ENCODE results near the gene NFATC2.
"Not testable (repeated sequence)": the region's sequence is repeated elsewhere in the genome, so short reads cannot be mapped to it uniquely, and the experiment has no call there.

Gene NFATC2

DNA sequence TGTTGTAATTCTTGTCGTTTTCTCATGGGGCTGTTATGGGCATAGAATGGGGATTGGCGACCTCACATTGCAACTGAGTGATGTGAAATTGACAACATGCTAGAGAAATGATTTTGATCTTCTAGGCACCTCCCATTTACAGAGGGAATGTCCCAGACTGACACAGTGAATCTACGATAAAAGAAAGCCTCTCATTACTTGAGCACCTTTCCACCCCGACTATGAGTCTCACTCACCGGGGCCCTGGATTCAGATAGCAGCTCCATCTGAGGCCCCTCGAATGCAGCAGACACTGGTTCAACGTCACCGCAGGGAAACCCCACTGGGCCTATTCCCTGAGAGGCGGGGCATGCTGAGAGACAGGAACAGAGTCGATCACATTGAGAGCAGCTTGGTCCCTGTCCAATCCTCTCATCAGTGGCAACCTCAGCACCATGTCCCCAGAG, 49.1 kb downstream of the NFATC2 start:
- FAIRE-seq, result no peak

DNA sequence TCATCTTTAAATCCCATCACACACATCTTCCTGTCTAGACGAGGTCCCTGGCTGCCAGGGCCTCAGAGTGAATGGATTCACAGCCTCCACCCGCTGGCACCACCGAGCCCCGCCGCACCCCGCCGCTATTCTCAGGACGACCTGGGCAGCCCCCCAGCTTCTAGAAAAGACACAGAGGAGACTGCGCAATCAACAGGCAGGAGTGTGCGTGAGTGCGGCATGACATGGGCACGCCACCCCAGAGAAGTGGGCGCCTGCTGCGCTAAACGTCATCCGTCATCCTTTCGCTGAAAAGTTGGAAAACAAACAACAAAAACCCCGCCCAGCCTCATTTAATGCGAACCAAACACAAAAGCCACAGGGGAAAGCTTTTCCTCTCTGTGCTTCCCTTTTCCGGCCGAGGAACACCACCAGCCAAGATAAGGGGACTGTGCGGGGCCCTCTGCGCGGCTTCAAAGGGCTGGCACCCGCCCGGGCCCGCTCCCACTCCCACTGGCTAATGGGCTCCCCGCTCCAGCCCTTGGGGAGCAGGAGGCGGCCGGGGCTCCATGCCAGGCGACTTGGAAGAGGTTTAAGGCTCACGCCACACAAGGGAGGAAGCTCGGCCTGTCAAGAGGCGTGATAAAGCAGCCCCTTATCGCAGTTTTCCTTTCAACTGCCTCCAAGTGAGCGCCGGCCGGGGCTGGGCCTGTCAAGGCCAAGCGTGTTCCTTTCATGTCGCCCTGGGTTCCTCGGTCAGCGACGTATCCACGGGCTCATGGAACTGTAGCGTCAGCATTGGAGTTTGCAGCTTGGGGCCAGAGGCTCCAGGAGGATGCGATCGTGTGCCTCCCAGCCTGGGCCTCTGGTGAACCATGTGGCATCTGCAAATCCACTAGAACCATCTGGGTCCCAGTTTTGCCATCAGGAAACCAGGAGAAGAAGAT, 50.1 kb downstream of the NFATC2 start:
- no peak for FAIRE-seq

DNA sequence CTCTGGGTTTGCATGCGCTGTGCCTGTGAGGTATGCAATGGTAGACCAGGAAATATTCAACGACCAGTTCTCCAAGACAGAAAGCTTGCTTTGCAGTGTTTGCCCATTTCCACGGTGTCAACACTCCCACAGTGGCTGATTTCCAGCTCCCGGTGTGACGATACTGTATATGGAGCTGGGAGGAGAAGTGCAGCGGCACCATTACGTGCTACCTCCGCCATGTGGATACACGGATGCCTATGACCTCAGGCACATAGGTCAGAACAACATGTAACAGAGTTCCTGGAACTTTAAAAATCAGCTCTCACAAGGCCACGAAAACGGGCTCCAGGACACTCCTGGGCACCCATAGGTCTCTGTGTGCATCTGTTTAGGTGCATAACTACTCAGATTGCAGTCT, 51.1 kb downstream of the NFATC2 start:
- no peak for FAIRE-seq

DNA sequence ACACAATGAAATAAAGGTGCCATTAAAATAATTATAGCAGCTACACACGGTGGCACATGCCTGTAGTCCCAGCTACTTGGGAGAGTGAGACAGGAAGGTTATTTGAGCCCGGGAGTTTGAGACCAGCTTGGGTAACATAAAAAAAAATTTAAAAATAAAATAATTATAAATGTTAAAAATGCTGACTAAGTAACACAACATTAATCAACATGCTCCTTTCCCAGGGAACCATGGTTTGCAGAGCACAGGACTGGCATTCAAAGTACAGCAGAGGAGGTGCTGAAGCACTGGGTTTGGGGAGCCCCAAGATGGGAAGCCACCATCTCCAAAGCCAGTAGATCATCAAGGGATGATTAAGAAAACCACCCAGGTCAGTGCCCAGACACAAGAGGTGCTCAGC, 51.9 kb downstream of the NFATC2 start:
- no peak for FAIRE-seq

DNA sequence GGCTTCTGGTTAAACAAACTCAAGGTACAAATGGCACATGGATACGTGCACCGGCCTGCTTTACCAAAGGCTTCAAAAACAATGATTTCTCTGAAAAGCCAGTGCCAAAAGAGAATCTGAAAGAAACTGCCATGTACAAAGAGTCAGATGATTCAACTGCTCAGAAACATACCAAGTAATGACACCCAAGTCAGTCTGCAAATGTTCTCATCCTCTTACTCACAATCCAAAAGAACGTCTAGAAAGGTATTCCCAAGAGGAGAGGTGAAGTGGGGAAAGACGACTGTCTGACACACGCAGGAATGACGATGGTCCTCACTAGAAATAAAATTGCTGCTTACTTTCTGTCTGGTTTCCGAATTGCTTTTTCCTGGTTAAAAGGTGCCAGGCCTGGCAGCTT, 52.9 kb downstream of the NFATC2 start:
- no peak for FAIRE-seq

DNA sequence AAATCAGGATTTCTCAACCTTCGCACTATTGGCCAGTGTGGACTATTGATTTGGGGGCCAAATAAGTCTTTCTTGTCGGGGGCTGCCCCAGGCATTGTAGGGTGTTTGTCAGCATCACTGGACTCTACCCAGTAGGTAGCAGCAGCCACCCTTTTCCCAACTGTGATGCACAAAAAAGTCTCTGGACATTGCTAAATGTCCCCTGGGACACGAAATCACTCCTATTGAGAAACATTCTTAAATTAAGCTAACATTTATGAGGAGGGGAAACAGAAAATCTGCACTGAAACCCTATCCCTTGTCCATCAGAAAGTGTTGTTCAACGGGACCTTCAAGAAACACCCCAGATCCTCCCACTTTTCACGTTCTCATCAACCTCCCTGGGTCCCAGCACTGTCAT, 54.2 kb downstream of the NFATC2 start:
- FAIRE-seq, result no peak

DNA sequence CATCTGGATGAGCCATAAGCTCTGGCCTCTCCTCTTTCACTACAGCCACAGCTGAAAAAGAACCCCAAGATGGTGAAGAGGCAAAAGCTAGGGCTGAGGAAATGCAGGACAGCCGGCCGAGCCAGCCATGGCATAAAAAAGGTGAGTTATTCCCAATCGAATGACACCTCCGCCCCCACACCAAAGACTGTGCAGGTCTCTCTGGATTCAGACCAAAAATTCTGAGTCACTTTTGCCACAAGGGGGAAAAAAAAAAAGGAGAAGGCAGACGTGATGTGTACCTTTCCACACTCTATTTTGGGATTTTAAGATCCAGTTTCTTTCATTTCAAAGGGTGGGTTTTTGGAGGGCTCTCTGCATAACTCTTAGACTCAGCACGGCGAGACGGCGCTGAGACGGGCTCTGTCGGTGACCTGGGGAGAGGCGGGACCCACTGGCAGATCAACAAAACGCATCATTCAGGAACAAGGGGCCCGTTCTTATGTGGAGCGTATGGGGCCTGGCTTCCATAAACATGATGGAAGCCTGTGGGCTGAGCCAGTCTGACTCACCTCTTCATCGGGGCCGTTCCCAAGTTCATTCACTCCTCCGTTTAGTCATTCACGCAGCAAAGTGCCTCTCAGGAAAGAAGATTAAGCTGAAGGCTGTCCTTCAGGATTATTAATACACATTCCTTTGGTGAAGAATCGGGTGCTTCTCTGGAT, 54.8 kb downstream of the NFATC2 start:
- FAIRE-seq, result no peak

DNA sequence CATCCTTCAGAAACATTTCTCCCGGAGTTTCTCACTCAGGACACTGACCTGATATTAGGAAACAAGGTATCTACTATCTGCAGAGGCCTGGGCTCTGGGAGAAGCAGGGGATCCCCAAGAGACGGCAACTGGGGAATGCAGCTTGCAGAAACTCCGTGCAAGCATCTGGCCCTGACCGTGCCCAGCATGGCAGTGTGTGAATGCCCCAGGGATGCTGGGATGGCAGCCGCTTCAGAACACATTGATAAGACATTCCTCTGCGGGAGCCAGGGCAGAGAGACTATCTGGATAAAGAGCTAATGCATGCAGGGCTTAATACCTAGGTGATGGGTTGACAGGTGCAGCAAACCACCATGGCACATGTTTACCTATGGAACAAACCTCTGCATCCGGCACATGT, 55.4 kb downstream of the NFATC2 start:
- no peak for FAIRE-seq

DNA sequence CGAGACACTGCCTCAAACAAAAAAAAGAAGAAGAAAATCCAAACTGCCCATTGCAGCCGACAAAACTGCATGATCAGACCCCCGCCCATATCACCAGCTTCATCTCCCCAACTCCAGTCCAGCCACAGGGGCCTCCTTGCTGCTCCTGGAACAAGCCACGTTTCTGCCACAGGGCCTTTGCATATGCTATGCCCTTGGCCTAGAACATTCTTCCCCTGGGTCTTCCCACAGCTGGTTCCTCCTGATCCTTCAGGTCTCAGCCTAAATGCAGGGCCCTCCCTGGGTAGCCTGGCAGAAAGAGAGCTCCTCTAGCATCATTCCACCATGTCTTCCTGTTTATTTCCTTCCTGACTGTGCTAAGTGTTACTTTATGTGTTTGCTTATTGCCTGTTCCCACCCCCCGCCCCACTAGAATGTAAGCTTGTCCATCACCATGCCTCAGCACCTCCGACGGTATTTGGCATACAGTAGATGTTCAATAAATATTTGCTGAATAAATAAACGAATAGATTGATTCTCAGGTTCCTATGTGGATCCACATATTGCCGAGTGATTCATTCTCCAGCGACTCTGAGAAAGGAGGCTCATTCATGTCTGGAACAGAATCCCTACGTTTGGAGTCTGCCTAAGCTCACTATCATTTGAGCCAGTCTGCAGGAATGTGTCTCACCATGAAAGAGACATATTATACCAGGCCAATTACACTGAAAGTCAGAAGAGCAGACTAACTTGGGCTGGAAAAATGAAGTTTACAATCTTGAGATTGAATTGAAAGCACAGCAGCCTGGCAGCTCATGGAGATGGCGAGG, 56.1 kb downstream of the NFATC2 start:
- no peak for FAIRE-seq

DNA sequence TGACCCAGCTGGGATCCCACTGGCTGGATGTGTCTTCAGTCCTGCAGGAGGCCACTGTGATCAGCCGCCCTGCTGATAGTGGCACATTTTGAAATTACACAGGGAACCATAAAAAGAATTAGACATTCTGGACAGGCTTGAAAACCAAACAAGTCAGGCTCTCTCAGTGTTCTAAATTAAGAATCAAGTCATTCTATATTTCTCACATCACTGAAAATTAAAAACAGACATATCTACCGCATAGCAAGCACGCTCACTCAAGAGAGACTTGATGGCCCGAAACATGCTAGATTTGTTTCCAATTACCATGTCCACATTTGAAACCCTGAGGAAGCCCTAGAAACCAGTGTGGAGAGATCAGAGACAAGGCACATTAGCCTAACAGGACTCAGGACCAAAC, 57.7 kb downstream of the NFATC2 start:
- no peak for FAIRE-seq

DNA sequence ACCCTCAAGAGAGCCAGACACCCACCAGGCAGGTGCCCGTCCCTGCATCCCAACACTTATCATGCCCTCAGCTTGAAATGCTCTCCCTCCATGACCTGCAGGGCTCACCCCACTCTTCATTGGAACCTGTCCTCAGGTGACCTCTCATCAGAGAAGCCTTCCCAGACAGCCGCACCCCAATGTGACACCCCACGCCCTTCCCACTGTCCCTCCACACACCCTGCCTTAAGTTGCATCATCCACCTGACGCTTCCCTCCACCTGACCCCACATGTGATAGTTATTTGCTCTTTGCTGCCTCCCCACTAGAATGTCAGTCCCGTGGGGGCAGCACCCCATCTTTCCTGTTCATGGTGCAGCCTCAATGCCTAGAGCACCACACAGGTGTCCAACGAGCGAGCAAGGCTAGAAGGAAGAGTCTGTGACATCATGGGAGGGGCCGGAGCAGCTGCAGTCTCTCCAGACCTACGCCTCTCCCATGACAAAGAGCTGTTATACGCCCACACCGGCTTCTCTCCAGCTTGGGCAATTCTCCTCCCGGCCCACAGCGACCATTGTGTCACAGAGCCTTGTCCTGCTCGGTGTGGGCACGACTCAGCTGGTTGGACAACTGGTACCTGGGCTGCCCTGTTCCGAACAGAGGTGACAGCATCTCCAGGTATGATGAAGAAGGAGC, 58.2 kb downstream of the NFATC2 start:
- no peak for FAIRE-seq

DNA sequence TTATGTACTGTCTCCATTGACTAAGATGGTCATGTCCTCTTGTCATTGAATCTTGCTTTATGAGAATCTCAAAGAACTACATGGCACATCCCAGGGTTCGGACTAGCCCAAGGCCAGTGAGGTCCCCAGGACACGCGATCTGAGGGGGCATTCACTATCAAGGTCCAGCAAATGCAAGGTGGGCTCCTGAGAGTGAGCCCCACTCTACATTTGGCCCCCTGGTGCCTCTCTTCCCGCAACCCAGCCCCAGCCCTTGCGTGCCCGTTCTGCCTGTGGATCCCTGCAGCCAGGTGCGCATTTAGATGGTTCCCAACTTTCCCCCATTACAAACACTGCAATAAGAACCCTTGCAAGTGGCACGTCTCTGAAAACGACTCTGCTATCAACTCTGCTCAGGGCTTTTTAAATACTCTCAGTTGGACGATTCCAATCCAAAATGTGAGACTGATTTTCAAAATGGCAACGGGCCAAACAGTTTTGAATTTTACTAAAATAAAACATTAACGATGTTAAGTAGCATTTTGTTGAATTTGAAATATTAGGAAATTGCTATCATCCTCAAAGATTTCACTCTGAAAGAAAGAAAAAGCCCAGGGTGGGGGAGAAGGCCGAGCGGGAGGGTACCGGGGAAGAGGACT, 59.6 kb downstream of the NFATC2 start:
- no peak for FAIRE-seq

DNA sequence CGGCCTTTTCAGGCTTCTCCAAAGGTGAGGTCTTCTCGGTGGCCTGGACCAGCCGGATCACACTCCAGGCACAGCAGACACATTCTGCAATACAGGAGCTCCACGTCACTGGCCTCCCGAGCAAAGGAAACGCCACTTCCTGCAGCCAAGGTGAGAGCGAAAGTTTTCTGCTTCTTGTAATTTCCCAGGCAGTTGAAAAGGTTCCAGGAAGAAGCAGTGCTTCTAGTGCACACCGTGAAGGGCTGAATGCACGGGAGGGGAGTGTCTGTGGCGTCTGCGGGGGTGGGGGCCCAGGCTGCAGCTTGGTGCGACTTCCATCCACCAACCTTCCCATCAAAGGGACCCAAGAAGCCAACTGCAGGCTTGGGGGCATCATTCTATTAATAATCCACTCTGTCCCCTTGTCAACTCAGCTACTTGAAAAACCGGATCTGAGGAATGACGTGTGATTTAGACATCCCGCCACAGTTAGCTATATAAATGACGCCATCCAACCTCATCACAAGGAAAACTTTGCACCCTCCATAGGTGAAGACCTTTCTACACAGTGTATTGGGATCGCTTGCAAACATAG, 61.1 kb downstream of the NFATC2 start:
- no peak for FAIRE-seq

DNA sequence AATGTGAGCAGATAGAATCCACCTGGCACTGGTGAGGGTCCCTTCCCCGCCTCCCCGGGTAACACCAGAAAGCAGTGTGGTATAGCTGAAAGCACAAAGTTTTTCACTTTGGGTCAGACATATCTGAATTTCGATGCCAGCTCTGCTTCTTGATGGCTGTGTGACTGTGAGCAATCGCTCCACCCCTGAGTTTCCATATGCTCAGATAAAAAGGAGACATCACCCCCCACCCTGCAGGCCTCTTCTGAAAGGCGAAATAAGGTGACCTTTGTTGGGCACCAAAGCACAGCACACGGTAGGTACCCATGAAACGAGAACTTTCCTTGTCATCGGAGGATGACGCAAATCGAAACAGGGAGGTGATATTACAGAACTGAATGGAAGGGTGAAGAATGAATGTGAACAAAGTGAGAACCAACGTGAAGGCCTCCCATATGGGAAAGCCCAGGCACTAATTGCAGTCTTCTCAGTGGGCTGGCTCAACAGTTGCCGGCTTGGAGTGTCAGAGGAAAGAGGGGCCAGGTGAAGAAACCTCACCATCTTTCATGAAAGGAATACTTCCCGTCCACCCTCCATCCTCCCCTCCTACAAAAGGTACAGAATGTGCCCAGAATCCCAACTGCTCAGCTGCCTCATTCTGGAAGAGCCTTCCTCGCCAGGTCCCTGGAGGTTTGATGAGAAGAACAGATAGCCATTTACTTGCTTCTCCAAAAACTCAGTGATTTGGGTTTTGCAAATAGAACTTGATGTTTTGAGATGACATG, 61.8 kb downstream of the NFATC2 start:
- no peak for FAIRE-seq

DNA sequence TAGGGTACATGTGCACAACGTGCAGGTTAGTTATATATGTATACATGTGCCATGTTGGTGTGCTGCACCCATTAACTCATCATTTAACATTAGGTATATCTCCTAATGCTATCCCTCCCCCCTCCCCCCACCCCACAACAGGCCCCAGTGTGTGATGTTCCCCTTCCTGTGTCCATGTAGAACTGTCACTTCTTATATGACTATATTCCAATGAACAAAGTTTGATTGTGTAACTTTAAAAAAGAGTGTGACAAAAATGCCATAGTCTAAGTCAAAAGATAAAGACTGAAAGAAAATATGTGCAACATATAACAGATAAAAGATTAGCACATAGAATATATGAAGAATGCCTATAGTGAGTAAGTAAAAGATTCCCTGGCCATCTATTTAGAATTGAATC, 66.4 kb downstream of the NFATC2 start:
- not testable (repeated sequence) for FAIRE-seq

DNA sequence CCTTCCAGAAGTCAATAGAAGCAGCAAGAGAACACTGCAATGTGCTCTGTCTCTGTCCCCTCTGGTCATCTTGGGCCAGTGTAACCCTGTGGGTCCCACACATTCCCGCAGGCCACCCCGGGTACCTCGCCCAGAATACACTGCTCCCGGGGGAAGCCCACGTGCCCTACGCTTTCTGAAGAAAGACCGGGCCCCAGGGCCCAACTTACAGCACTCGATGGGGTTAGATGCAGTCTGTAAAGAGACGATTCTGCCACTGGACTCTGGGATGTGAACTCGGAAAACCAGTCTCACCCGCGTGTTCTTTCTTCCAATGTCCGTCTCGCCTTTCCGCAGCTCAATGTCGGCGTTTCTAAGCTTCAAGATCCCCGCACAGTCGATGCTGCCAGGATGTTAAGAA, 68.7 kb downstream of the NFATC2 start:
- no peak for FAIRE-seq

DNA sequence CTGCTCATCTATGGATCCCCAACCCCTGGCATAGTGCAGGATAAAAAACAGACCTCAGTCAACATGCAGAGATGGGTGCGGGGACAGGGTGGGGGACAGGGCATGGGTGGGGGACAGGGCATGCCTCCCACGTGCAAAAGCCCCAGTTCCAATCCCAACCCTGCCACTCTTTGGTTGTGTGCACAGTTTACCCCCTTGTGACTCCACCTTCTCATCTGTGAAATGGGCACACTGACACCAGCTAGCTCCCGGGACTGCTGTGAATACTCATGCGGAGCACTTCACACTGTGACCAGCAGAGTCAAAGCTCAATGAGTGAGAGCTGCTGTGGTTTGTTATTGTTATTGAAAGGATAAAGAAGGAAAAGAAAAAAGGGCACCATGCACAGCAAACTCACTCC, 69.3 kb downstream of the NFATC2 start:
- FAIRE-seq, result no peak

DNA sequence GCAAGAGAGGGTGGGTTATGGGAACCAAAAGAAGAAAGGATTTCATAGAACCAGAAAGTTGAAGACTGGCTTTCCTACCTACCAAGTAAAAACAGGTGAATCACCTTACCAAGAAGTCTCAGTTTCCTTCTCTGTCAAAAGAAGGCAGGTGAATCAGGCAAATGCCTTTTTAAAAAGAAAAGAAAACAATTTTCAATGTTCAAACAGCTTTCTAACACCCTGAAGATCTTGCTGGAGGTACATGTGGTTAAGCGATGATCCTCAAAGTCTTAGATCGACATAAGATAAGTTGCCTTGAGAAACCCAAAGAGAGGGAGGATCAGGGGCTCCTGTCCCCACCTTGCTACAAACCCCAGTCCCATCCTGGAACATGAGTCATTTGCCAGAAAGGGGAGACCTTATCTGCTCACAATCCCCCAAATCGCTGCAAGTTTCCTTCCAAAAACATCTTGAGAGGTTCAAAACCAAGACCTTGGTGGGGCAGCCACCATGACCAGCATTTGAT, 71.6 kb downstream of the NFATC2 start:
- no peak for FAIRE-seq

DNA sequence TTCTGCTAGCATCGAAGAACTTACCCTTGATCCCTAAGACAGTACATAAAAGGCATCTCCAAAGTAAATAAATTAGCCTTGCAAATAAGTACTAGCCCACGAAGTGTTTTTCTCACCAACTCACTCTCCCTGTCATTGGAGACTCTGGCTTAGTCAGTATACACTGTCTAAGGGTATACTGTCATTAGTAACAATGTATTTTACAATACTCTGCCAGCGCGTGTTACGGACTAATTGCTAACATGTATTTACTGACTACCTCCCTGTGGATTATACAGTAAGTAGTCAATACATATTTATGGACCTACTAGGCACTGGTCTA, 72.1 kb downstream of the NFATC2 start:
- FAIRE-seq, result no peak

DNA sequence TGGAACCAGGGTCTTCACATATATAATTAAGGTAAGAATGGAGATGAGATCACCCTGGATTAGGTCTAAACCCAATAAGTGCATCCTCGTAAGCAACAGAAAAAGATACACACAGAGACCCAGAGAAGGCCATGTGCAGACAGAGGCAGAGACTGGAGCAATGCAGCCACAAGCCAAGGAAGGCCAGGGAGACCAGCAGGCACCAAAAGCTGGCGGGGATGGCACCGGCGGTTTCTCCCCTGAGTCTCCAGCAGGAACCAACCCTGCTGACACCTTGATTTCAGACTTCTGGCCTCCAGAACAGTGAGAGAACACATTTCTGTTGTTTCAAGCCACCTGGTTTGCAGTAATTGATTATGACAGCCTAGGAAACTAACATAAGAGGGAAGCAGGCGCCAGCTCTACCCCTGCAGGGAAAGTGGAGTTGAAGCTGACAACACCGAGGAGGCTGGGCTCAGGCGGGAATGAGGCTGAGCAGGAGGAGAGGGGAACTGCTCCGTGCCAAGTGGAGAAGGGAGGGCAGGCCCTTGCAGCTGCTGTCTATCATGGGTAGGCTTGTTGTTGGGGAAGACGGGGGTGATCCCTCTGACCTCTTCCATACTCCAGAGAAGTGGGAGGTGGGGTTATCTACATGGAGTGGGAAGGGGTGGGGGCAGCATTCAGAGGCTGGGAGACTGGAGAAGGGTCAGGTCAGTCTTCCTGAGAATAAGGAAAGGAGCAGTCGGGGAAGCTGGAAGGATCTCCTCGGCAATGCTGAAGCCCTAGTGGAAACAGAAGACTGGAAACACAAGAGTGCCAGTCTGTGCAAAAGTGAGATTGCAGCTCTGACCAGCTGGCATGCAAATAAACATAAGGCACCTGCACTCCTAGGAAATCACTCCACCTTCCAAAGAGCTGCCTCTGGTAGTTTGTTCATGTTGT, 72.7 kb downstream of the NFATC2 start:
- no peak for FAIRE-seq

Data from TTC549 (cell line).